ENCODE results near the gene CHAT.
A peak's percentile ranks its signal among the peaks of the same experiment; 100 is the strongest.

CHAT gene

GRCh38 chr10:49608166-49609005, 5.5 kb upstream of the CHAT start:
- no peaks in the 10 kb centered on the region for H3K36me3 ChIP-seq (ENCODE audit: insufficient read depth, low read length)
- H3K9me3 ChIP-seq (replicated peaks; ENCODE audit: low read length) = peaks cover 5% of the 10 kb centered on the region
- H3K4me1 ChIP-seq (ENCODE audit: control insufficient read depth, insufficient read depth, low read length) = no peaks in the 10 kb centered on the region
- no peak overlapping the region for H3K4me2 ChIP-seq (ENCODE audit: low read length)
- H3K27me3 ChIP-seq (ENCODE audit: control insufficient read depth, insufficient read depth, low read length) = peaks cover 82% of the 10 kb centered on the region
- no peak overlapping the region for H3K9ac ChIP-seq (ENCODE audit: low read depth, low read length)
- H3K4me3 ChIP-seq (ENCODE audit: low read length) = no peak overlapping the region

GRCh38 chr10:49609006-49609282, 4.9 kb upstream of the CHAT start:
- H3K9me3 ChIP-seq (replicated peaks; ENCODE audit: low read length) = peaks cover 5% of the 10 kb centered on the region
- H3K4me3 ChIP-seq (ENCODE audit: low read length) = no peak overlapping the region
- no peaks in the 10 kb centered on the region for H3K36me3 ChIP-seq (ENCODE audit: insufficient read depth, low read length)
- no peaks in the 10 kb centered on the region for H3K4me1 ChIP-seq (ENCODE audit: control insufficient read depth, insufficient read depth, low read length)
- peaks cover 82% of the 10 kb centered on the region for H3K27me3 ChIP-seq (ENCODE audit: control insufficient read depth, insufficient read depth, low read length)
- no peak overlapping the region for H3K9ac ChIP-seq (ENCODE audit: low read depth, low read length)
- H3K4me2 ChIP-seq (ENCODE audit: low read length) = no peak overlapping the region

- Histone ChIP-seq H3K9ac (ENCODE audit: low read depth, low read length) (no peak overlapping the region), H3K36me3 (ENCODE audit: insufficient read depth, low read length) (no peaks in the 10 kb centered on the region), H3K4me3 (ENCODE audit: low read length) (no peak overlapping the region), H3K27me3 (ENCODE audit: control insufficient read depth, insufficient read depth, low read length) (peaks cover 83% of the 10 kb centered on the region), H3K4me2 (ENCODE audit: low read length) (no peak overlapping the region), H3K9me3 (replicated peaks; ENCODE audit: low read length) (peaks cover 5% of the 10 kb centered on the region), H3K4me1 (ENCODE audit: control insufficient read depth, insufficient read depth, low read length) (no peaks in the 10 kb centered on the region)
Observed at GRCh38 chr10:49609283-49610113, 4.3 kb upstream of the CHAT start.

- H3K27me3 ChIP-seq (ENCODE audit: control insufficient read depth, insufficient read depth, low read length) = peaks cover 84% of the 10 kb centered on the region
- no peak within 1 kb of the TSS for H3K4me3 ChIP-seq (ENCODE audit: low read length)
- H3K4me1 ChIP-seq (ENCODE audit: control insufficient read depth, insufficient read depth, low read length) = no peaks in the 10 kb centered on the region
Observed at GRCh38 chr10:49610114-49610457, 3.8 kb upstream of the CHAT start, which contains the start of gene SLC18A3. TSS of gene SLC18A3 (plus strand) at chr10:49610310. CDS start at chr10:49610741, 431 bp downstream.

GRCh38 chr10:49610458-49611165, 3.2 kb upstream of the CHAT start:
- H3K9ac ChIP-seq (ENCODE audit: low read depth, low read length) = no peak overlapping the region
- H3K9me3 ChIP-seq (replicated peaks; ENCODE audit: low read length) = peaks cover 5% of the 10 kb centered on the region
- H3K4me2 ChIP-seq (ENCODE audit: low read length) = peak overlapping the region; percentile 65
- no peaks in the 10 kb centered on the region for H3K4me1 ChIP-seq (ENCODE audit: control insufficient read depth, insufficient read depth, low read length)
- H3K4me3 ChIP-seq (ENCODE audit: low read length) = no peak overlapping the region
- no peaks in the 10 kb centered on the region for H3K36me3 ChIP-seq (ENCODE audit: insufficient read depth, low read length)
- H3K27me3 ChIP-seq (ENCODE audit: control insufficient read depth, insufficient read depth, low read length) = peaks cover 84% of the 10 kb centered on the region

More at GRCh38 chr10:49610114-49610457, 3.8 kb upstream of the CHAT start, which contains the start of gene SLC18A3:
- H3K9me3 ChIP-seq (replicated peaks; ENCODE audit: low read length) = peaks cover 5% of the 10 kb centered on the region
- no peaks in the 10 kb centered on the region for H3K36me3 ChIP-seq (ENCODE audit: insufficient read depth, low read length)
- H3K4me2 ChIP-seq (ENCODE audit: low read length) = peak within 1 kb of the TSS; percentile 65
- no peak within 1 kb of the TSS for H3K9ac ChIP-seq (ENCODE audit: low read depth, low read length)

- Histone ChIP-seq H3K4me1 (ENCODE audit: control insufficient read depth, insufficient read depth, low read length) (no peaks in the 10 kb centered on the region), H3K4me3 (ENCODE audit: low read length) (no peak overlapping the region), H3K4me2 (ENCODE audit: low read length) (peak overlapping the region; percentile 65), H3K36me3 (ENCODE audit: insufficient read depth, low read length) (no peaks in the 10 kb centered on the region), H3K9me3 (replicated peaks; ENCODE audit: low read length) (peaks cover 5% of the 10 kb centered on the region), H3K27me3 (ENCODE audit: control insufficient read depth, insufficient read depth, low read length) (peaks cover 89% of the 10 kb centered on the region), H3K9ac (ENCODE audit: low read depth, low read length) (no peak overlapping the region)
Observed at GRCh38 chr10:49611166-49611815, 2.5 kb upstream of the CHAT start.

GRCh38 chr10:49611816-49612512, 1.9 kb upstream of the CHAT start:
- Histone ChIP-seq H3K9ac (ENCODE audit: low read depth, low read length) (no peak overlapping the region), H3K4me1 (ENCODE audit: control insufficient read depth, insufficient read depth, low read length) (no peaks in the 10 kb centered on the region), H3K27me3 (ENCODE audit: control insufficient read depth, insufficient read depth, low read length) (peaks cover 91% of the 10 kb centered on the region), H3K36me3 (ENCODE audit: insufficient read depth, low read length) (no peaks in the 10 kb centered on the region), H3K4me3 (ENCODE audit: low read length) (no peak overlapping the region), H3K9me3 (replicated peaks; ENCODE audit: low read length) (peaks cover 5% of the 10 kb centered on the region), H3K4me2 (ENCODE audit: low read length) (no peak overlapping the region)

GRCh38 chr10:49612513-49613164, 1.2 kb upstream of the CHAT start:
- H3K4me2 ChIP-seq (ENCODE audit: low read length) = no peak overlapping the region
- H3K27me3 ChIP-seq (ENCODE audit: control insufficient read depth, insufficient read depth, low read length) = peaks cover 91% of the 10 kb centered on the region
- no peak overlapping the region for H3K4me3 ChIP-seq (ENCODE audit: low read length)
- peaks cover 5% of the 10 kb centered on the region for H3K9me3 ChIP-seq (replicated peaks; ENCODE audit: low read length)
- no peaks in the 10 kb centered on the region for H3K36me3 ChIP-seq (ENCODE audit: insufficient read depth, low read length)
- no peaks in the 10 kb centered on the region for H3K4me1 ChIP-seq (ENCODE audit: control insufficient read depth, insufficient read depth, low read length)
- no peak overlapping the region for H3K9ac ChIP-seq (ENCODE audit: low read depth, low read length)

GRCh38 chr10:49613165-49613881, 514 bp upstream of the CHAT start:
- Histone ChIP-seq H3K4me3 (ENCODE audit: low read length) (no peak overlapping the region), H3K9me3 (replicated peaks; ENCODE audit: low read length) (peaks cover 5% of the 10 kb centered on the region), H3K27me3 (ENCODE audit: control insufficient read depth, insufficient read depth, low read length) (peaks cover 92% of the 10 kb centered on the region), H3K36me3 (ENCODE audit: insufficient read depth, low read length) (no peaks in the 10 kb centered on the region), H3K4me1 (ENCODE audit: control insufficient read depth, insufficient read depth, low read length) (no peaks in the 10 kb centered on the region), H3K9ac (ENCODE audit: low read depth, low read length) (no peak overlapping the region), H3K4me2 (ENCODE audit: low read length) (no peak overlapping the region)
